GM23338 (cell line): ENCODE measurements around the gene CBFA2T3. TPM values are rescaled to one million over a fixed set of nuclear protein-coding genes. Genes with fewer than 3 reads are reported as not detected.

Experiments used
- ATAC-seq: fragments of 200-7000 bp; cut with Tn5 transposase; 3 replicates; pipeline ENCODE4 v1.9.1; 2020
- DNase-seq: peaks from one replicate; pipeline ENCODE4 v3.0.0-alpha.2; 2015; ENCODE audit warnings: low spot score
- H2AFZ ChIP-seq: fragments of 200-600 bp; sonication (generic); 2 replicates; pipeline ENCODE4 v1.8.0; 2016; ENCODE audit warnings: antibody characterized with exemption, mild to moderate bottlenecking, moderate library complexity
- H3F3A ChIP-seq: fragments of 200-600 bp; sonication (generic); replicated peaks from 2 replicates; pipeline ENCODE4 v1.8.0; 2017; ENCODE audit warnings: antibody characterized with exemption, mixed run types, low read depth
- H3K27ac ChIP-seq: fragments of 200-600 bp; sonication (generic); 2 replicates; pipeline ENCODE4 v1.6.1; 2016; ENCODE audit warnings: low read depth
- H3K27me3 ChIP-seq: fragments of 200-600 bp; sonication (generic); 2 replicates; pipeline ENCODE4 v1.8.0; 2016; ENCODE audit warnings: mild to moderate bottlenecking, mixed run types, moderate library complexity; ENCODE audit not compliant: insufficient read depth
- H3K36me3 ChIP-seq: fragments of 200-600 bp; sonication (generic); 2 replicates; pipeline ENCODE4 v1.8.0; 2016; ENCODE audit warnings: mild to moderate bottlenecking; ENCODE audit not compliant: insufficient read depth
- H3K4me1 ChIP-seq: fragments of 200-600 bp; sonication (generic); 2 replicates; pipeline ENCODE4 v1.8.0; 2016; ENCODE audit warnings: mild to moderate bottlenecking, moderate library complexity; ENCODE audit not compliant: insufficient read depth
- H3K4me2 ChIP-seq: fragments of 200-600 bp; sonication (generic); 2 replicates; pipeline ENCODE4 v1.7.1; 2017; ENCODE audit warnings: mixed run types
- H3K4me3 ChIP-seq: fragments of 200-600 bp; sonication (generic); 2 replicates; pipeline ENCODE4 v1.6.1; 2016; ENCODE audit warnings: mixed run types
- H3K79me2 ChIP-seq: fragments of 200-600 bp; sonication (generic); replicated peaks from 2 replicates; pipeline ENCODE4 v1.8.0; 2017; ENCODE audit warnings: mild to moderate bottlenecking; ENCODE audit not compliant: insufficient read depth
- H3K9me2 ChIP-seq: fragments of 200-600 bp; sonication (generic); 2 replicates; pipeline ENCODE4 v1.8.0; 2017; ENCODE audit not compliant: insufficient read depth
- H4K20me1 ChIP-seq: fragments of 200-600 bp; sonication (generic); replicated peaks from 2 replicates; pipeline ENCODE4 v1.8.0; 2017; ENCODE audit warnings: mild to moderate bottlenecking; ENCODE audit not compliant: insufficient read depth
- H3K27ac Mint-ChIP-seq: 2 replicates; pipeline ENCODE4 v1.8.0; 2020; ENCODE audit warnings: inconsistent platforms, mild to moderate bottlenecking, moderate library complexity, mixed read lengths
- H3K27me3 Mint-ChIP-seq: 3 replicates; pipeline ENCODE4 v1.8.0; 2022; ENCODE audit warnings: low read depth, mild to moderate bottlenecking, moderate library complexity, mixed read lengths, inconsistent platforms; ENCODE audit not compliant: insufficient read depth, poor library complexity
- H3K36me3 Mint-ChIP-seq: 3 replicates; pipeline ENCODE4 v1.8.0; 2021; ENCODE audit warnings: low read depth, mild to moderate bottlenecking, inconsistent platforms, moderate library complexity, mixed read lengths
- H3K4me1 Mint-ChIP-seq: 3 replicates; pipeline ENCODE4 v1.8.0; 2020; ENCODE audit warnings: mild to moderate bottlenecking, inconsistent platforms, mixed read lengths
- H3K4me3 Mint-ChIP-seq: 3 replicates; pipeline ENCODE4 v1.8.0; 2021; ENCODE audit warnings: moderate library complexity, mild to moderate bottlenecking, inconsistent platforms, mixed read lengths
- H3K9me3 Mint-ChIP-seq: 3 replicates; pipeline ENCODE4 v1.8.0; 2020; ENCODE audit warnings: moderate library complexity, mild to moderate bottlenecking, inconsistent platforms, mixed read lengths
- CREB1 ChIP-seq: fragments of 250-450 bp; sonication (Bioruptor Pico); IDR thresholded peaks from 2 replicates; pipeline ENCODE4 v1.5.0; 2020; ENCODE audit warnings: low read depth, mild to moderate bottlenecking, moderate library complexity
- CTCF ChIP-seq, 2 experiments: fragments of 200-600 bp in 1 of 2; sonication (generic) in 1 of 2; conservative IDR thresholded peaks; 2 replicates each; pipeline versions ENCODE4 v1.5.1 to v1.6.1; 2016 to 2017; ENCODE audit warnings: antibody characterized with exemption in 2 of 2, low read depth in 2 of 2, mild to moderate bottlenecking in 2 of 2, moderate library complexity in 1 of 2
- EZH2 ChIP-seq: fragments of 200-600 bp; sonication (generic); IDR thresholded peaks from one replicate; pipeline ENCODE4 v1.8.0; 2017; ENCODE audit warnings: antibody characterized with exemption, mild to moderate bottlenecking, low read depth; ENCODE audit not compliant: unreplicated experiment
- EZH2phosphoT487 ChIP-seq: fragments of 200-600 bp; sonication (generic); IDR thresholded peaks from one replicate; pipeline ENCODE4 v1.8.1; 2018; ENCODE audit warnings: antibody characterized with exemption; ENCODE audit not compliant: unreplicated experiment
- JUNB ChIP-seq: IDR thresholded peaks from one replicate; pipeline ENCODE4 v1.6.1; 2016; ENCODE audit warnings: antibody characterized with exemption; ENCODE audit not compliant: unreplicated experiment
- NANOG ChIP-seq: IDR thresholded peaks from 2 replicates; pipeline ENCODE4 v1.6.1; 2016; ENCODE audit warnings: antibody characterized with exemption, borderline replicate concordance
- POLR2AphosphoS5 ChIP-seq: IDR thresholded peaks from 2 replicates; pipeline ENCODE4 v1.6.1; 2016; ENCODE audit warnings: antibody characterized with exemption, low read depth
- STAT1 ChIP-seq: IDR thresholded peaks from one replicate; pipeline ENCODE4 v1.6.1; 2016; ENCODE audit warnings: antibody characterized with exemption; ENCODE audit not compliant: unreplicated experiment
- ZNF114 ChIP-seq: fragments of 250-450 bp; sonication (Bioruptor Pico); IDR thresholded peaks from 2 replicates; pipeline ENCODE4 v1.5.0; 2020; ENCODE audit warnings: mild to moderate bottlenecking, moderate library complexity
- ZNF331 ChIP-seq: fragments of 250-450 bp; sonication (Bioruptor Pico); IDR thresholded peaks from 2 replicates; pipeline ENCODE4 v1.5.0; 2020; ENCODE audit warnings: low read depth, mild to moderate bottlenecking, moderate library complexity
- ZNF462 ChIP-seq: fragments of 250-450 bp; sonication (Bioruptor Pico); IDR thresholded peaks from 2 replicates; pipeline ENCODE4 v1.5.0; 2020; ENCODE audit warnings: mild to moderate bottlenecking, moderate library complexity
- polyA plus RNA-seq: library from polyadenylated mRNA; unstranded; fragments of >200 nt; fragmentation: Nextera tagmentation; extraction: Ambion mirVana; gene quantifications from 2 replicates; pipeline ENCODE4 v1.2.1, GENCODE V29; 2016
- total RNA-seq: library from RNA; depleted of rRNA; stranded (reverse); fragments of >200 nt; shearing (Covaris generic); gene quantifications from 2 replicates; pipeline ENCODE4 v1.2.3, GENCODE V29; 2014
- TF ChIP-seq, protein P1 (sequence below): IDR thresholded peaks from 2 replicates; pipeline ENCODE4 v1.6.1; 2016; ENCODE audit warnings: antibody characterized with exemption
- TF ChIP-seq, protein P2 (sequence below): IDR thresholded peaks from one replicate; pipeline ENCODE4 v1.6.1; 2018; ENCODE audit warnings: antibody characterized with exemption; ENCODE audit not compliant: unreplicated experiment

The CBFA2T3 gene
- total and polyA plus RNA-seq, 2 experiments from 2014 or later, result 0.87 to 1.5 TPM

DNA sequence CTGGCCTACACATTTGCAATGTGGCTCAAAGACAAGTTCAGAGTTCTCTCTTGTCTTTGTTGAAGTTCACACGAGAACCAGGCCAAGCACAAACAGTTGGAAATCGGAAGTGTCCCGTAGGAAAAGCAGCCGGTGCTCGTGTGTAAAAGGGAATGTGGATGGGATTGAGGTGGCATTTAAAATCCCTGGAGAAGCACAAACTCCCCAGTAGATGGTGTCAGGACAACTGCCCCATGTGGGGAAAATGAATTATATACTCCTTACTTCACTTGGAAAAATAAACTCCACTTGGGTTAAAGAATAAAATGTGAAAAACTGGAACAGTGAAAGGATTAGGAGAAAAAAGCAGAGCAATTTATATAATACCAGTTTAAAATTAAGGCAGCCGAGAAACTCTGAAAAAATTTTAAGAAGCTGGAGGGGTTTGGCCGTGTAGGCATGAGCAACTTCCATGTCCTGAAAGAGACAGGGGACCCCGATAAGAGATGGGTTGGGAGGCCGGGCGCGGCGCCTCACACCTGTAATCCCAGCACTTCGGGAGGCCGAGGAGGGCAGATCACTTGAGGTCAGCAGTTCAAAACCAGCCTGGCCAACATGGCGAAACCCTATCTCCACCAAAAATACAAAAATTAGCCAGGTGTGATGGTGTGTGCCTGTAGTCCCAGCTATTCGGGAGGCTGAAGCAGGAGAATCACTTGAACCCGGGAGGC lies 28.1 kb downstream of the CBFA2T3 start:
- no peaks in the 10 kb centered on the region for H3K9me3 Mint-ChIP-seq
- H3K4me1 Mint-ChIP-seq, result no peaks in the 10 kb centered on the region
- no peak overlapping the region for H3K27ac Mint-ChIP-seq
- Histone ChIP-seq H4K20me1 (no peaks in the 10 kb centered on the region), H3K79me2 (no peaks in the 10 kb centered on the region), H3K27me3 (no peaks in the 10 kb centered on the region), H3K9me2 (no peaks in the 10 kb centered on the region), H3K27ac (no peak overlapping the region), H2AFZ (no peak overlapping the region), H3K4me3 (no peak overlapping the region), H3K4me2 (no peak overlapping the region), H3K36me3 (no peaks in the 10 kb centered on the region), H3F3A (no peaks in the 10 kb centered on the region), H3K4me1 (no peaks in the 10 kb centered on the region)
- TF ChIP-seq NANOG (no peak), JUNB (no peak), ZNF114 (no peak), CREB1 (CRISPR knock-in tag) (no peak), CTCF (conservative IDR thresholded peaks at IDR 0.05; ENCODE audit: low read depth in 2 of 2) (no peak; a peak in 1 of 4 replicates), ZNF462 (CRISPR knock-in tag) (no peak), STAT1 (no peak), EZH2phosphoT487 (no peak), ZNF331 (CRISPR knock-in tag) (no peak), POLR2AphosphoS5 (no peak), EZH2 (no peak)
- TF ChIP-seq, protein P1, sequence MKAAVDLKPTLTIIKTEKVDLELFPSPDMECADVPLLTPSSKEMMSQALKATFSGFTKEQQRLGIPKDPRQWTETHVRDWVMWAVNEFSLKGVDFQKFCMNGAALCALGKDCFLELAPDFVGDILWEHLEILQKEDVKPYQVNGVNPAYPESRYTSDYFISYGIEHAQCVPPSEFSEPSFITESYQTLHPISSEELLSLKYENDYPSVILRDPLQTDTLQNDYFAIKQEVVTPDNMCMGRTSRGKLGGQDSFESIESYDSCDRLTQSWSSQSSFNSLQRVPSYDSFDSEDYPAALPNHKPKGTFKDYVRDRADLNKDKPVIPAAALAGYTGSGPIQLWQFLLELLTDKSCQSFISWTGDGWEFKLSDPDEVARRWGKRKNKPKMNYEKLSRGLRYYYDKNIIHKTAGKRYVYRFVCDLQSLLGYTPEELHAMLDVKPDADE, result no peak
- TF ChIP-seq, protein P2, sequence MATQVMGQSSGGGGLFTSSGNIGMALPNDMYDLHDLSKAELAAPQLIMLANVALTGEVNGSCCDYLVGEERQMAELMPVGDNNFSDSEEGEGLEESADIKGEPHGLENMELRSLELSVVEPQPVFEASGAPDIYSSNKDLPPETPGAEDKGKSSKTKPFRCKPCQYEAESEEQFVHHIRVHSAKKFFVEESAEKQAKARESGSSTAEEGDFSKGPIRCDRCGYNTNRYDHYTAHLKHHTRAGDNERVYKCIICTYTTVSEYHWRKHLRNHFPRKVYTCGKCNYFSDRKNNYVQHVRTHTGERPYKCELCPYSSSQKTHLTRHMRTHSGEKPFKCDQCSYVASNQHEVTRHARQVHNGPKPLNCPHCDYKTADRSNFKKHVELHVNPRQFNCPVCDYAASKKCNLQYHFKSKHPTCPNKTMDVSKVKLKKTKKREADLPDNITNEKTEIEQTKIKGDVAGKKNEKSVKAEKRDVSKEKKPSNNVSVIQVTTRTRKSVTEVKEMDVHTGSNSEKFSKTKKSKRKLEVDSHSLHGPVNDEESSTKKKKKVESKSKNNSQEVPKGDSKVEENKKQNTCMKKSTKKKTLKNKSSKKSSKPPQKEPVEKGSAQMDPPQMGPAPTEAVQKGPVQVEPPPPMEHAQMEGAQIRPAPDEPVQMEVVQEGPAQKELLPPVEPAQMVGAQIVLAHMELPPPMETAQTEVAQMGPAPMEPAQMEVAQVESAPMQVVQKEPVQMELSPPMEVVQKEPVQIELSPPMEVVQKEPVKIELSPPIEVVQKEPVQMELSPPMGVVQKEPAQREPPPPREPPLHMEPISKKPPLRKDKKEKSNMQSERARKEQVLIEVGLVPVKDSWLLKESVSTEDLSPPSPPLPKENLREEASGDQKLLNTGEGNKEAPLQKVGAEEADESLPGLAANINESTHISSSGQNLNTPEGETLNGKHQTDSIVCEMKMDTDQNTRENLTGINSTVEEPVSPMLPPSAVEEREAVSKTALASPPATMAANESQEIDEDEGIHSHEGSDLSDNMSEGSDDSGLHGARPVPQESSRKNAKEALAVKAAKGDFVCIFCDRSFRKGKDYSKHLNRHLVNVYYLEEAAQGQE, result no peak
- DNase-seq (no peak), ATAC-seq (no peak)
- no peak overlapping the region for H3K4me3 Mint-ChIP-seq
- H3K27me3 Mint-ChIP-seq, result peaks cover 6% of the 10 kb centered on the region
- H3K36me3 Mint-ChIP-seq, result no peaks in the 10 kb centered on the region
